GM21528 (cell line): ENCODE results near the gene PTPN14.
"Not testable (repeated sequence)": the region's sequence is repeated elsewhere in the genome, so short reads cannot be mapped to it uniquely, and the experiment has no call there.

Source experiments
- ATAC-seq: cut with Tn5 transposase; IDR thresholded peaks from one replicate; pipeline ENCODE4 v1.9.1; 2021; ENCODE audit warnings: mild to moderate bottlenecking, moderate library complexity; ENCODE audit not compliant: unreplicated experiment, low FRiP score

PTPN14 gene

GRCh38 chr1:214542275-214543199, 8.9 kb downstream of the PTPN14 start:
- ATAC-seq: no peak

- ATAC-seq: no peak
These were observed 9.7 kb downstream of the PTPN14 start for GRCh38 chr1:214541693-214542092.

- ATAC-seq: no peak
These were observed 10.2 kb downstream of the PTPN14 start for GRCh38 chr1:214541206-214541605.

GRCh38 chr1:214540324-214540723, 11.1 kb downstream of the PTPN14 start:
- ATAC-seq: no peak

- ATAC-seq: no peak
These were observed 12.9 kb downstream of the PTPN14 start for GRCh38 chr1:214538496-214538895.

GRCh38 chr1:214537872-214538473, 13.4 kb downstream of the PTPN14 start:
- ATAC-seq: no peak

GRCh38 chr1:214537219-214537618, 14.2 kb downstream of the PTPN14 start:
- no peak for ATAC-seq

GRCh38 chr1:214532070-214532469, 19.3 kb downstream of the PTPN14 start:
- no peak for ATAC-seq

- no peak for ATAC-seq
These were observed 25.8 kb downstream of the PTPN14 start for GRCh38 chr1:214525535-214526019.

GRCh38 chr1:214524824-214525223, 26.6 kb downstream of the PTPN14 start:
- ATAC-seq: no peak

GRCh38 chr1:214523124-214523824, 28.1 kb downstream of the PTPN14 start:
- no peak for ATAC-seq

- not testable (repeated sequence) for ATAC-seq
These were observed 29.9 kb downstream of the PTPN14 start for GRCh38 chr1:214521458-214521857.

GRCh38 chr1:214520544-214521165, 30.7 kb downstream of the PTPN14 start:
- ATAC-seq: no peak

- no peak for ATAC-seq
These were observed 33.0 kb downstream of the PTPN14 start for GRCh38 chr1:214518361-214518760.

GRCh38 chr1:214516434-214517326, 34.7 kb downstream of the PTPN14 start:
- no peak for ATAC-seq

- no peak for ATAC-seq
These were observed 35.6 kb downstream of the PTPN14 start for GRCh38 chr1:214515544-214516433.

GRCh38 chr1:214514819-214515383, 36.5 kb downstream of the PTPN14 start:
- no peak for ATAC-seq
